Embryonic facial prominence (tissue), 1 donor: ENCODE measurements around the gene FNIP2.
"Not testable (repeated sequence)": the region's sequence is repeated elsewhere in the genome, so short reads cannot be mapped to it uniquely, and the experiment has no call there.

Experiments
- DNase-seq: peaks from one replicate; pipeline ENCODE4 v3.0.0-alpha.2; 2016; ENCODE audit errors: extremely low spot score

FNIP2 gene

GRCh38 chr4:158956918-158957317 lies 188.1 kb downstream of the FNIP2 start:
- not testable (repeated sequence) for DNase-seq
